SK-N-MC (cell line): ENCODE measurements around the gene USP33.

Source experiments
- EZH2 ChIP-seq: fragments of 200-600 bp; sonication (generic); IDR thresholded peaks from one replicate; pipeline ENCODE4 v1.6.1; 2017; ENCODE audit warnings: antibody characterized with exemption
- FOXP2 ChIP-seq: optimal IDR thresholded peaks from 2 replicates; pipeline ENCODE3; 2011; ENCODE audit warnings: mild to moderate bottlenecking, moderate library complexity; ENCODE audit not compliant: insufficient read depth; ENCODE audit errors: extremely low read length, control extremely low read depth
- POLR2AphosphoS5 ChIP-seq: IDR thresholded peaks from 2 replicates; pipeline ENCODE4 v1.6.1; 2012; ENCODE audit warnings: mild to moderate bottlenecking, low read depth, low read length, borderline replicate concordance

GRCh38 chr1:77706321-77706720, 53.3 kb downstream of the USP33 start:
- TF ChIP-seq EZH2 (no peak), POLR2AphosphoS5 (no peak), FOXP2 (no peak)
